Measurements from ENCODE around the gene YKT6. TPM values are rescaled to one million over a fixed set of nuclear protein-coding genes. Genes with fewer than 3 reads are reported as not detected.

YKT6 gene
- total RNA-seq, 1 donor from 2014 or later = 54.7 TPM

- DNase-seq = no peak
These were observed 58.2 kb downstream of the YKT6 start for GRCh38 chr7:44258865-44259546.

- DNase-seq = peak; percentile 67
These were observed 59.0 kb downstream of the YKT6 start for GRCh38 chr7:44259547-44260457.

GRCh38 chr7:44261240-44261639, 60.5 kb downstream of the YKT6 start:
- DNase-seq = no peak

- no peak for DNase-seq
These were observed 61.3 kb downstream of the YKT6 start for GRCh38 chr7:44262031-44262430.

- DNase-seq = no peak
These were observed 62.7 kb downstream of the YKT6 start for GRCh38 chr7:44263326-44264082.

Other genes with a start within 250 kb of the YKT6 start
- not detected for gene SPDYE1, start 203.1 kb upstream of the YKT6 start, total RNA-seq
- 52.3 TPM for gene DBNL, start 156.3 kb upstream of the YKT6 start, total RNA-seq
- gene PGAM2, start 135.4 kb upstream of the YKT6 start, total RNA-seq = 5.9 TPM
- 6.7 TPM for gene POLM, start 118.4 kb upstream of the YKT6 start, total RNA-seq
- 3.4 TPM for gene AEBP1, start 96.6 kb upstream of the YKT6 start, total RNA-seq
- 49.9 TPM for gene POLD2, start 77.4 kb upstream of the YKT6 start, total RNA-seq
- not detected for gene MYL7, start 59.6 kb upstream of the YKT6 start, total RNA-seq
- gene GCK, start 11.5 kb upstream of the YKT6 start, total RNA-seq = 5.1 TPM
- gene CAMK2B, start 124.6 kb downstream of the YKT6 start, total RNA-seq = 96.1 TPM

Measured in occipital lobe (tissue), 2 donors.